HepG2 (cell line): ENCODE measurements around the gene RNASE3. TPM values are rescaled to one million over a fixed set of nuclear protein-coding genes. Genes with fewer than 3 reads are reported as not detected.

Experiments used
- ARID5B ChIP-seq: IDR thresholded peaks from 2 replicates; pipeline ENCODE4 v1.4.0; 2020; ENCODE audit warnings: mild to moderate bottlenecking, missing genetic modification reagents
- BHLHE40 ChIP-seq: IDR thresholded peaks from 2 replicates; pipeline ENCODE4 v1.6.1; 2011; ENCODE audit warnings: low read length, improper control_type of control experiment
- CEBPG ChIP-seq: IDR thresholded peaks from 2 replicates; pipeline ENCODE4 v1.6.1; 2016
- GABPB1 ChIP-seq: IDR thresholded peaks from 2 replicates; pipeline ENCODE4 v1.6.1; 2016; ENCODE audit warnings: mild to moderate bottlenecking, missing genetic modification reagents, moderate library complexity, missing compliant biosample characterization
- MIXL1 ChIP-seq: IDR thresholded peaks from 2 replicates; pipeline ENCODE4 v1.6.1; 2016
- PATZ1 ChIP-seq: sonication (generic); formaldehyde crosslinking; IDR thresholded peaks from 2 replicates; pipeline ENCODE4 v1.4.0; 2020; ENCODE audit warnings: missing genetic modification reagents
- POGK ChIP-seq: sonication (generic); formaldehyde crosslinking; conservative IDR thresholded peaks from 2 replicates; pipeline ENCODE4 v1.8.0; 2022; ENCODE audit warnings: mild to moderate bottlenecking, moderate library complexity, missing genetic modification reagents
- RAD21 ChIP-seq: fragments of 450-650 bp; formaldehyde crosslinking; IDR thresholded peaks from 2 replicates; pipeline ENCODE4 v1.5.0; 2020; ENCODE audit warnings: mild to moderate bottlenecking
- SMAD3 ChIP-seq: sonication (generic); formaldehyde crosslinking; IDR thresholded peaks from 2 replicates; pipeline ENCODE4 v1.4.0; 2020; ENCODE audit warnings: missing genetic modification reagents
- SOX5 ChIP-seq: IDR thresholded peaks from 2 replicates; pipeline ENCODE4 v1.6.1; 2016; ENCODE audit warnings: borderline replicate concordance
- ZNF34 ChIP-seq: sonication (generic); formaldehyde crosslinking; IDR thresholded peaks from 2 replicates; pipeline ENCODE4 v1.4.0; 2020; ENCODE audit warnings: mild to moderate bottlenecking, missing genetic modification reagents, borderline replicate concordance
- ZNF407 ChIP-seq: sonication (generic); formaldehyde crosslinking; IDR thresholded peaks from one replicate; pipeline ENCODE4 v1.5.1; 2020; ENCODE audit warnings: mild to moderate bottlenecking, missing genetic modification reagents; ENCODE audit errors: not compliant biosample characterization
- polyA plus RNA-seq, 8 experiments: library from polyadenylated mRNA; depleted of rRNA in 3 of 8; stranded (reverse) in 7 of 8; unstranded in 1 of 8; fragments of >200 nt; fragmentation: Illumina TruSeq in 4 of 8; extraction: Trizol in 4 of 8; gene quantifications; 2 replicates each; pipeline versions ENCODE4 v1.2.1 to v1.2.3, GENCODE V29; 2011 to 2016; ENCODE audit warnings: low read depth in 4 of 8, missing spikeins in 1 of 8, mixed read lengths in 1 of 8; ENCODE audit not compliant: insufficient read depth in 1 of 8
- total RNA-seq, 5 experiments: library from RNA; depleted of rRNA; stranded (reverse); fragments of >200 nt; fragmentation: Illumina TruSeq; extraction: Trizol; gene quantifications; 2 replicates each; pipeline ENCODE4 v1.2.3, GENCODE V29; 2016; ENCODE audit warnings: low read depth in 1 of 5

RNASE3 gene
- total and polyA plus RNA-seq, 2 of the 13 experiments (the other 11 are each of a cell fraction or from before 2014, with no cell fraction given): not detected

- TF ChIP-seq MIXL1 (CRISPR knock-in tag): no peak
- TF ChIP-seq GABPB1 (CRISPR knock-in tag): peak; percentile 92
- peak; percentile 37; the same call in 1 of the 2 replicates for TF ChIP-seq CEBPG (CRISPR knock-in tag)
- 0 out of 2 replicates have a peak, but pooled peaks have one; percentile 22 for TF ChIP-seq SMAD3 (CRISPR knock-in tag)
- TF ChIP-seq RAD21: peak; percentile 58; the same call in 1 of the 2 replicates
- 0 out of 2 replicates have a peak, but pooled peaks have one; percentile 17 for TF ChIP-seq SOX5 (CRISPR knock-in tag)
- TF ChIP-seq POGK (CRISPR knock-in tag): 0 out of 2 replicates have a peak, but pooled peaks have one; percentile 41
- TF ChIP-seq ARID5B (CRISPR knock-in tag): no peak
- TF ChIP-seq ZNF407 (CRISPR knock-in tag): no peak
- no peak for TF ChIP-seq PATZ1 (CRISPR knock-in tag)
- no peak for TF ChIP-seq BHLHE40
- no peak for TF ChIP-seq ZNF34 (CRISPR knock-in tag)
Observed at GRCh38 chr14:20873370-20874177, 17.6 kb upstream of the RNASE3 start (continued).
